Measurements from ENCODE around the gene SMIM7. TPM values are rescaled to one million over a fixed set of nuclear protein-coding genes. Genes with fewer than 3 reads are reported as not detected.

SMIM7 gene
- total RNA-seq, 2 experiments from 2014 or later: 44.3 to 47.4 TPM

GRCh38 chr19:16682539-16682938 is 22.6 kb upstream of the SMIM7 start:
- no peak overlapping the region for H3K27ac Mint-ChIP-seq
- H3K4me3 ChIP-seq (ENCODE audit: low read length): no peak overlapping the region
- H3K4me1 Mint-ChIP-seq (ENCODE audit: low read depth): no peaks in the 10 kb centered on the region
- intact Hi-C loops (cut with DNase I, micrococcal nuclease): no loop called here
- DNase-seq (no peak), ATAC-seq (ENCODE audit: poor library complexity) (no peak)
- no peaks in the 10 kb centered on the region for H3K27me3 ChIP-seq (ENCODE audit: control insufficient read depth in 1 of 2, insufficient read depth in 2 of 2, low read length in 2 of 2)
- no peaks in the 10 kb centered on the region for H3K27me3 Mint-ChIP-seq
- H3K4me1 ChIP-seq (ENCODE audit: insufficient read depth, low read length): no peaks in the 10 kb centered on the region
- H3K36me3 ChIP-seq (ENCODE audit: insufficient read depth, low read length): no peaks in the 10 kb centered on the region
- ChIA-PET CTCF (no interaction called here), POLR2A (no interaction called here)
- H3K9me3 Mint-ChIP-seq: peaks cover 3% of the 10 kb centered on the region
- no peak overlapping the region for H3K4me3 Mint-ChIP-seq
- TF ChIP-seq CTCF (IDR thresholded peaks at IDR 0.05): no peak
- H3K36me3 Mint-ChIP-seq (ENCODE audit: low read depth): no peaks in the 10 kb centered on the region
- no peak overlapping the region for H3K27ac ChIP-seq (ENCODE audit: low read depth in 1 of 2, low read length in 2 of 2)
- peaks cover 11 to 12% of the 10 kb centered on the region in 2 experiments for H3K9me3 ChIP-seq (ENCODE audit: control insufficient read depth in 1 of 2, insufficient read depth in 1 of 2, low read length in 2 of 2)

- Histone ChIP-seq H3K27ac (ENCODE audit: low read depth in 1 of 2, low read length in 2 of 2) (no peak overlapping the region), H3K9me3 (ENCODE audit: control insufficient read depth in 1 of 2, insufficient read depth in 1 of 2, low read length in 2 of 2) (peaks cover 8 to 12% of the 10 kb centered on the region in 2 experiments), H3K36me3 (ENCODE audit: insufficient read depth, low read length) (no peaks in the 10 kb centered on the region), H3K4me3 (ENCODE audit: low read length) (no peak overlapping the region), H3K27me3 (ENCODE audit: control insufficient read depth in 1 of 2, insufficient read depth in 2 of 2, low read length in 2 of 2) (no peaks in the 10 kb centered on the region), H3K4me1 (ENCODE audit: insufficient read depth, low read length) (no peaks in the 10 kb centered on the region)
- no peak for DNase-seq
- Mint-ChIP-seq H3K4me1 (ENCODE audit: low read depth) (no peaks in the 10 kb centered on the region), H3K27me3 (peaks cover 3% of the 10 kb centered on the region), H3K9me3 (peaks cover 3% of the 10 kb centered on the region), H3K27ac (no peak overlapping the region), H3K36me3 (ENCODE audit: low read depth) (no peaks in the 10 kb centered on the region), H3K4me3 (no peak overlapping the region)
- ChIA-PET POLR2A (no interaction called here), CTCF (no interaction called here)
- ATAC-seq (ENCODE audit: poor library complexity): no peak
- intact Hi-C loops (cut with DNase I, micrococcal nuclease): no loop called here
- TF ChIP-seq CTCF (IDR thresholded peaks at IDR 0.05): no peak
Measured at GRCh38 chr19:16679811-16680210, 19.9 kb upstream of the SMIM7 start.

- ChIA-PET POLR2A (no interaction called here), CTCF (interaction anchor here (0.6 kb wide), 1 partner anchor 29 kb away, joined by 3 read pairs; no protein-coding TSS in a partner anchor)
- DNase-seq (no peak), ATAC-seq (ENCODE audit: poor library complexity) (no peak)
- no peak overlapping the region for H3K27ac Mint-ChIP-seq
- H3K4me1 Mint-ChIP-seq (ENCODE audit: low read depth): no peaks in the 10 kb centered on the region
- no peak overlapping the region for H3K4me3 Mint-ChIP-seq
- H3K9me3 Mint-ChIP-seq: peaks cover 3% of the 10 kb centered on the region
- Histone ChIP-seq H3K9me3 (ENCODE audit: control insufficient read depth in 1 of 2, insufficient read depth in 1 of 2, low read length in 2 of 2) (peaks cover 8 to 12% of the 10 kb centered on the region in 2 experiments), H3K27me3 (ENCODE audit: control insufficient read depth in 1 of 2, insufficient read depth in 2 of 2, low read length in 2 of 2) (no peaks in the 10 kb centered on the region), H3K4me3 (ENCODE audit: low read length) (no peak overlapping the region), H3K27ac (ENCODE audit: low read depth in 1 of 2, low read length in 2 of 2) (no peak overlapping the region), H3K4me1 (ENCODE audit: insufficient read depth, low read length) (no peaks in the 10 kb centered on the region), H3K36me3 (ENCODE audit: insufficient read depth, low read length) (no peaks in the 10 kb centered on the region)
- intact Hi-C loops (cut with DNase I, micrococcal nuclease): no loop called here
- no peak for TF ChIP-seq CTCF (IDR thresholded peaks at IDR 0.05)
- peaks cover 3% of the 10 kb centered on the region for H3K27me3 Mint-ChIP-seq
- no peaks in the 10 kb centered on the region for H3K36me3 Mint-ChIP-seq (ENCODE audit: low read depth)
Measured at GRCh38 chr19:16678498-16678897, 18.6 kb upstream of the SMIM7 start.
